Activated naive CD4-positive, alpha-beta T cell treated with anti-CD3 and anti-CD28 coated beads, Interleukin-2, amount 50 U/mL, for 24 hours (primary cell): ENCODE results near the gene LINC00305.

ENCODE experiments used
- H3K27ac Mint-ChIP-seq: one replicate; pipeline ENCODE4 v1.8.0; 2021; ENCODE audit warnings: mild to moderate bottlenecking, mixed read lengths
- H3K27me3 Mint-ChIP-seq: one replicate; pipeline ENCODE4 v1.8.0; 2021; ENCODE audit warnings: mixed read lengths
- H3K36me3 Mint-ChIP-seq: one replicate; pipeline ENCODE4 v1.8.0; 2021; ENCODE audit warnings: mixed read lengths
- H3K4me1 Mint-ChIP-seq: one replicate; pipeline ENCODE4 v1.8.0; 2021; ENCODE audit warnings: mixed read lengths
- H3K4me3 Mint-ChIP-seq: one replicate; pipeline ENCODE4 v1.8.0; 2021; ENCODE audit warnings: mild to moderate bottlenecking, mixed read lengths
- H3K9me3 Mint-ChIP-seq: one replicate; pipeline ENCODE4 v1.8.0; 2021; ENCODE audit warnings: mixed read lengths

The LINC00305 gene

DNA sequence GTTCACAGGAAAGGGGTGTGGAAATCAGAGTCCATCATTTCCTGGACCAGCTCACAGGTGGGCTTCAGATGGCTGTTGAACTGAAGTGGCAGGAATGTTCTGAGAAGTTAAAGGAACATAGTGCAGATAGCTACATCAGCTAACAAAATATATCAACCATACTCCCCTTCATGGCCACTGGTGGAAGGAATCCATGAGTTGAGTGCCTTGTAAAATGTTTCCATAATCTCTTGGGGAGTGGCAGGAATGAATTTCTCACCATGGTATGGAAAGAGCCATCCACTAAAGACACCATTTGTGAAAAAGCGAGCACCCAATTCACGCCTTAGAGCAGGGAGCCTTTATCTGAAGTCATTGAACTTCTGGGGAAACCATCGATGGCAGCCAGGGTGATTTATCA lies at the start of gene LINC00305:
Gene LINC00305, minus strand, starts transcription at position 101 of the 400 bp plus-strand sequence.
- H3K4me1 Mint-ChIP-seq: no peaks in the 10 kb centered on the region
- H3K9me3 Mint-ChIP-seq: no peaks in the 10 kb centered on the region
- no peak within 1 kb of the TSS for H3K27ac Mint-ChIP-seq
- H3K4me3 Mint-ChIP-seq: no peak within 1 kb of the TSS
- H3K27me3 Mint-ChIP-seq: no peaks in the 10 kb centered on the region
- H3K36me3 Mint-ChIP-seq: no peaks in the 10 kb centered on the region

DNA sequence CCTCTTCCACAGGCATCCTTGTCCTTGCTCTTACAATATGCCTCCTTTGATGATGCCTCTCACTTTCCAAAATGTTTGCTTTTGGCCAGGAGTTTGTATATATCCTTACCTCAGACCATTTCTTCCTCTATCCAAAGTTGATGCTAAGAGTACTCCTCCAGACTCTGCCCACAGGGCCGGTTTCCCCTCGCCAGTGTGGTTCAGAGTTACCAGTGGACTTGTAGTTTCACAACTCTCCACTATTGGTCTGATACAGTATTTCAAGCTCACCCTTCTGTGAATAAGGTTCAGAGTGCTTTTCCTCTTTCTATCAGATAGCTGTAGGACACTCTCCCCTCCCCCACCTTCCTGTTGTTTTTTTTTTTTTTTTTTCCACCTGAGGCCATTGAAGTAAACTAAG lies 42.2 kb upstream of the LINC00305 start:
- Mint-ChIP-seq H3K27ac (no peak overlapping the region), H3K4me1 (no peaks in the 10 kb centered on the region), H3K9me3 (peaks cover 6% of the 10 kb centered on the region), H3K4me3 (no peak overlapping the region), H3K27me3 (peaks cover 2% of the 10 kb centered on the region), H3K36me3 (no peaks in the 10 kb centered on the region)

DNA sequence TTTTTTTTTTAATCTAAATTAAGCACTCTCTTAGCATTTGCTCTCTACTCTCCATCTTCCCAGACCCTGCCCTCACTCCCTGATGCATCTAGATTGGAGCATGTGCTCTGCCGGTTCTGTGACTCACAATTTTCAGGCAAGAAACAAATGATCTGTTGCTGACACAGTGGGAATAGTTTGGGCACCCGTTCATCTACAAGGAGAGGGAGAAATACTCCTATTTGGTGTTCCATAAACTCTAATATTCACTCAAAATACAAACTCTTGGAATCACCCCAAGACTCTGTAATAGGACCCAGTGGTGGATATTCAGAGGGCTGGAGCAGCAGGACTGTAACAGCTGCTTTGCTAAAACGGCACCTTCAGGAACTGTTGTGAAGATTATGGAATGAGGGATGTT lies 37.1 kb upstream of the LINC00305 start:
- Mint-ChIP-seq H3K4me3 (no peak overlapping the region), H3K9me3 (peaks cover under 1% of the 10 kb centered on the region), H3K27ac (no peak overlapping the region), H3K36me3 (no peaks in the 10 kb centered on the region), H3K4me1 (no peaks in the 10 kb centered on the region), H3K27me3 (peaks cover 2% of the 10 kb centered on the region)

DNA sequence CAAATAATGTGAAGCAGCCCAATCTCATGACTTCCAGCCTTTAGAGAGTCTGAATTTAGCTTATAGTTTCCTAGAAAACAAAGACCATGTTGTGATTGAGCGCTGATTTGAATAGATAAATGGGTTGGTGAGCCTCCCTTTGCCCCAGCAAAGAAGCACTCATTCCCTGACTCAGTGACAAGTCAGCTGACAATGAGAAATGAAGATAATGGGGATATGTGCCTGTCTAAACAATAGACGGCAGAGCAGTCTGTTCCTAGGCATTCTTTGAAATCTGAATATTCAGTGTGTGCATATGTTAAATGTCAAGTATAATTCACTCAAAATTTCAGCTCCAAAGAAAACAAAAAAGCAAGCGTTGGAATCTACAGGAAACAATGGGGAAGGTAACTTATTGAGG lies 34.8 kb upstream of the LINC00305 start:
- Mint-ChIP-seq H3K36me3 (no peaks in the 10 kb centered on the region), H3K4me3 (no peak overlapping the region), H3K4me1 (no peaks in the 10 kb centered on the region), H3K27ac (no peak overlapping the region), H3K9me3 (no peaks in the 10 kb centered on the region), H3K27me3 (peaks cover under 1% of the 10 kb centered on the region)

DNA sequence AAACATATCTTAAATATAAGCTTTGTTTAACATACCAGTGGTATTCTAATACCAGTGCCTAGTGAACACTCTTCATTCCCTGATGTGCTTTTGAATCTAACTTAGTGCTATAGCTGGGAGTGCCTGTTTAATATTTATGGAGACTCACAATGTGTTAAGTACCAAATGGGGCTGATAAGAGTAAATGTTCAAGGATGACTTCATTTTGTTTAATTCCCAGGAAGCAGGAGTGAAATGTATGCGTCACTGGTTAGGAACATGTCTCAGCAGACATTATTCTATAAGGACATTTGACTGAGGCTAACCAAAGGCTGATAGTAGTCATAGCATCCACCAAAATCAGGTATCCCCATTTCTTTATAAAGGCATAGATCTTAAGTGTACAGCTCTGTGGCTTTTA lies 31.7 kb upstream of the LINC00305 start:
- Mint-ChIP-seq H3K27ac (no peak overlapping the region), H3K4me1 (no peaks in the 10 kb centered on the region), H3K27me3 (no peaks in the 10 kb centered on the region), H3K9me3 (no peaks in the 10 kb centered on the region), H3K4me3 (no peak overlapping the region), H3K36me3 (no peaks in the 10 kb centered on the region)

DNA sequence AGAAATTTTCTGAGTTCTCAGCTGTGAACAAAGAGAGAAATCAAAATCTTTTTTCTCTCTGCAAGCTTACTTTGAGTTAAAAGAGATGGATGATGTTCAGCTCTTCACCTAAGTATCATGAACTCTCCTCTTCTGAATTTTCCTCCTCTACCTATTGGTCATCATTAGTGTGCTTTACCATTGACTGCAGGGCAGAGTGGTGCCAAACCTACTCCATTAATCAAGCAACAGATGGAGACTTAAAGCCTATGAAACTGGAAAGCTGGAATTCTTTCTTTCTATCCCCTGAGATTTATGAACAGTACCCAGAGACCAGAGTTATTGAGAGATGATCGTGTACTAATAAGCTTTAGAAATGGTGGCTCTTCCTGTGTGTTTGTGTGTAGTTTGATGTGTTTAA lies 31.3 kb upstream of the LINC00305 start:
- no peaks in the 10 kb centered on the region for H3K4me1 Mint-ChIP-seq

DNA sequence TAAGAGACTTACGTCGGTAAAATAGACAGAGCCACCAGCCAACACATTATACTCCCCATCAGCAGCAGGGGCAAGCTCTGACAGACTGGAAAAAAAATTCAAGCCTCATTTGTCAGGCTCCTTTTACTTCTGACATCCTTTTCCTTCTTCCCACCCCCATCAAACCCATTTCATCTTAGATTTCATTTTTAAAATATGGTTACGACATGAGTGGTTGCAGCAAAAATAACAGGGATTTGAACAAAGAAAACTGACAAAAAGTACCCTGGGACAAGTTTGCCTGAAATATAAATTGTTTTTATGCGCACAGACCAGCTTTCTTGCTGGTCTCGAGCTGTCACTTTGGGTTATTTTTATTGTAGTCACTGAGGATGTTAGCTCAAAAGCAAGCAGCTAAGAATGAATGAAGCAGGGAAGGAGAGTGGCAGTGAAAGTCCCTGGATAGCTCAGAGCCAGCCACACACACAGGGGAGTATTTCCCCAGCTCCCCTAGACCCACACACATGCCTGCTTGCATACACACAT lies 30.7 kb upstream of the LINC00305 start:
- H3K27ac Mint-ChIP-seq: no peak overlapping the region
- H3K36me3 Mint-ChIP-seq: no peaks in the 10 kb centered on the region
- peaks cover 6% of the 10 kb centered on the region for H3K9me3 Mint-ChIP-seq
- H3K4me3 Mint-ChIP-seq: no peak overlapping the region
- H3K4me1 Mint-ChIP-seq: no peaks in the 10 kb centered on the region
- H3K27me3 Mint-ChIP-seq: no peaks in the 10 kb centered on the region

More for the DNA sequence above, 31.3 kb upstream of the LINC00305 start:
- no peaks in the 10 kb centered on the region for H3K36me3 Mint-ChIP-seq
- no peak overlapping the region for H3K27ac Mint-ChIP-seq
- H3K9me3 Mint-ChIP-seq: peaks cover under 1% of the 10 kb centered on the region
- H3K27me3 Mint-ChIP-seq: no peaks in the 10 kb centered on the region
- no peak overlapping the region for H3K4me3 Mint-ChIP-seq

DNA sequence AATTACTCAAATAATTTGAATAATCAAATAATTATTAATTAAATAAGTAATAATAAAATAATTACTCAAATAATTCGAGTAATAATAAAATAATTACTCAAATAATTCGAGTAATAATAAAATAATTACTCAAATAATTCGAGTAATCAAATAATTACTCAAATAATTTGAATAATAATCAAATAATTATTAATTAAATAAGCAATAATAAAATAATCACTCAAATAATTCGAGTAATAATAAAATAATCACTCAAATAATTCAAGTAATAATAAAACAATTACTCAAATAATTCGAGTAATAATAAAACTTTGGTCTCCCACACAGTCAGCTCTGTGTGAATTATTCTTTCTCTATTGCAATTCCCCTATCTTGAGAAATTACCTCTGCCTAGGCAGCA lies 30.0 kb upstream of the LINC00305 start:
- H3K4me3 Mint-ChIP-seq: no peak overlapping the region
- no peak overlapping the region for H3K27ac Mint-ChIP-seq
- H3K4me1 Mint-ChIP-seq: no peaks in the 10 kb centered on the region
- H3K9me3 Mint-ChIP-seq: peaks cover 6% of the 10 kb centered on the region
- no peaks in the 10 kb centered on the region for H3K36me3 Mint-ChIP-seq
- no peaks in the 10 kb centered on the region for H3K27me3 Mint-ChIP-seq

DNA sequence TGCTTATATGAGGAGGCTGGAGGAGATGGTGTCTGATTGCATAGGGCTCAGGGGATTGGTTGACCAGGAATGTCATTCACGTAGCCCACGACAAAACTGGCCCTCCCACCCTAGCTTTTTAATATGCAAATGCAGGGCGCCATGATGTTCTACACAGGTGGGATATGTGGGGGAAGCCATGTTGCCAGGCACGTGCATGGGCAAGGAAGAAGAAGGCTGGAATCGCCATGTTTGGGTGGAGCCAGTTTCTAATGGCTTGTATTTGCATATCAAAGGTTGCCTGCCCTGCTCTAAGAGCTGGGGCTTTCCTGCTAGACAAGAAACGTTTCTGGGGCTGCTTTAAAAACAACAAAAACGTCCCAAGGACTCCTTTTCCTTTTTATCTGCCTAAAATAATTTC lies 26.5 kb upstream of the LINC00305 start:
- Mint-ChIP-seq H3K27me3 (no peaks in the 10 kb centered on the region), H3K9me3 (peaks cover 6% of the 10 kb centered on the region), H3K36me3 (no peaks in the 10 kb centered on the region), H3K27ac (no peak overlapping the region), H3K4me3 (no peak overlapping the region), H3K4me1 (no peaks in the 10 kb centered on the region)

DNA sequence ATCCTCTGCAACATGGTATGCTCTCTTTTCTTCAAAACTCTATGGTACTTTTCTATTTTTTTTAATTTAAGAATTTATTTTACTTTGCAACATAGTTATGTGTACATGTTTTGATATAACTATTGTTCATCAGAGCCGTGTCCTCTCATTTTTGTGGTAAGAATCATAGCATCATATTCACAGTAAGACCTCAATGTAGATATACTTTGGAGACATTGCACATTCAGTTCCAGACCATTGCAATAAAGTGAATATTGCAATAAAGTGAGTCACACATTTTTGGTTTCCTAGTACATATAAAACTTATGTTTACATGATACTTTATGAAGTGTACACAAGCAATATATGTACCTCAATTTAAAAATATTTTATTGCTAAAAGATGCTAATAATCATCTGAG lies 22.7 kb upstream of the LINC00305 start:
- no peaks in the 10 kb centered on the region for H3K27me3 Mint-ChIP-seq
- peaks cover 6% of the 10 kb centered on the region for H3K9me3 Mint-ChIP-seq
- no peaks in the 10 kb centered on the region for H3K4me1 Mint-ChIP-seq
- H3K27ac Mint-ChIP-seq: no peak overlapping the region
- no peaks in the 10 kb centered on the region for H3K36me3 Mint-ChIP-seq
- H3K4me3 Mint-ChIP-seq: no peak overlapping the region

DNA sequence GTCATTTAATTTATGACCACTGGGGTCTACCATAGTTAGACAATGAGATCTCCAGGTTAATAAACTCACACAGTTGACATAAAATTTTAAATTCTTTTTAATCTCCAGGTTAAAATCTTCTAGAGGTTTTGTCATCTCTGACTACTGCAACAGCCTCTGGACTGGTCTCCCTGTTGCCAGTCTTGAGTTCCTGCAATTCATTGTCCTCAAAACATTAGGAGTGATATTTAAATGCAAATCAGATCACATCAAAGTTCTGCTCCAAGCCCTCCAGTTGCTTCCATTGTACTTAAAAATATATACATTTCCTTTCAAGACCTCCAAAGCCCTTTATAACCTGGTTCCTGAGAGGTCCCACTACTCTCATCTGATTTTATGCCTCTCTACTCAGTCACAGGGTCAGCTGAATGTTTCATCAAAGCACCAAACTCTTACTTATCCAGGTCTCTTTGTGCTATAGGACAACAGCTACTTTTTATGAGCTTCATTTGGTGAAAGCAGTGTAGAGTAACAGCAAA lies 18.6 kb upstream of the LINC00305 start:
- Mint-ChIP-seq H3K4me3 (no peak overlapping the region), H3K4me1 (no peaks in the 10 kb centered on the region), H3K36me3 (no peaks in the 10 kb centered on the region), H3K27ac (no peak overlapping the region), H3K9me3 (no peaks in the 10 kb centered on the region), H3K27me3 (no peaks in the 10 kb centered on the region)

DNA sequence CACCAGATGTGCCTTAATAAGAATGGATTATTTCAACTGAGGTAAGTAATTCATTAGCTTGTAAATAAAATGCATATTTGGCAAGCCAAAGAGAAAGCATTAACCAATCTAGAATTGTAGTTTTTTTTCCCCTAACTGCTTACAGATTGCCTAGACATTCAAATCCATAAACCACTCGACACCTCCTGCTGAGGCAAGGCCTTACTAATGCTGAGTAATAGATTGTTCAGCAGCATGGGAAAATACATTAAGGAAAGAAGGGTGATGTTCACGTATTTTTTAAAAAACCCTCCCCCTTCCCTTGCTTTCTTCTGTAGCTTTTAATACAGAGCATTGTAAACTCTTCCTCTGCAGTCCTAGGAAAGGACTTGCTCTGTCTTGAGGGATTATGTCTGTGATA lies 17.0 kb upstream of the LINC00305 start:
- H3K27me3 Mint-ChIP-seq: no peaks in the 10 kb centered on the region
- no peak overlapping the region for H3K27ac Mint-ChIP-seq
- H3K36me3 Mint-ChIP-seq: no peaks in the 10 kb centered on the region
- H3K9me3 Mint-ChIP-seq: no peaks in the 10 kb centered on the region
- H3K4me1 Mint-ChIP-seq: no peaks in the 10 kb centered on the region
- H3K4me3 Mint-ChIP-seq: no peak overlapping the region

DNA sequence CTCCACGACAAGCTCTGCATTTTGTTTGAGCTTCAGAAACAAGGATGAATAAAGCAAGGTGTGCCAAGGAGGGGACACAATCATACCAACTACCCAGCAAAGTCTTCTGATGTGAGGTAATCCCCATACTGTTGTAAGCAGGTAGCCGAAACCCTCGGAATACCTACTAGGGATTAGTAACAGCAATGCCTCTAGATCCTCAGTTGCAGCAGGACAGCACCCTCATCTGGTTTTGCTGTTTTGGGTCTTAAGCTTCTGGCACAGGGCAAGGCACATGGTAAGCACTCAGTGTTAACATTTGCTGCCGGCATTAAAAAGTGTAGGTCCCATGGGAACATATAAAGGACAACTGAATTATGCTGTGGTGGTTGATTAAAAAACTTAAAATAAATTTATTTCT lies 16.0 kb upstream of the LINC00305 start:
- Mint-ChIP-seq H3K9me3 (no peaks in the 10 kb centered on the region), H3K27me3 (no peaks in the 10 kb centered on the region), H3K27ac (no peak overlapping the region), H3K4me1 (no peaks in the 10 kb centered on the region), H3K4me3 (no peak overlapping the region), H3K36me3 (no peaks in the 10 kb centered on the region)

DNA sequence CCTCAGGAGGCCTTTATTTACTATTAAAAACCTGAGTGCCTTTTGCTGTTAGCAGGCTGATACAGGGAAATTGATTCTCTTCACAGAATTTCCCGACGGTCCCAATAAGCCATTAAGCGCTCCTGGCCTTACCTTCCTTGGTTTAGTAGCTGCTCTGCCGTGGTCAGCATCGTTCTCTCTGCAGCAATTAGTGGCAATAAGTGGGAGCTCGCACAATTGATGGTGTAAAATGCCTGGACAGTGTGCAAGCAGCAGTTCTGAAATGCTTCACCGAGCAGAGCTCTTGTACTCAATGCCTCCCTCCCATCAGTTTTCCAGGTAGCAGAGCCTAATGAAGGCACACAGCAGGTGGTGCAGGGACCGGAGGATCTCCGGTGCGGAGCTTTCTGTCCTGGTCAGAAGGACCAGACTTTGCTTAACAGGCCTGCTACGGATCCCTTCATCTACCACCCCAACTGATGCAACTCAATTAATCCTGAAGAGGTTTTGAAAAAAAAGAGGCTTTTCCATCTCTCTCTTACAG lies 1.1 kb upstream of the LINC00305 start:
- Mint-ChIP-seq H3K4me3 (no peak overlapping the region), H3K4me1 (no peaks in the 10 kb centered on the region), H3K27me3 (no peaks in the 10 kb centered on the region), H3K36me3 (no peaks in the 10 kb centered on the region), H3K9me3 (no peaks in the 10 kb centered on the region), H3K27ac (no peak overlapping the region)

DNA sequence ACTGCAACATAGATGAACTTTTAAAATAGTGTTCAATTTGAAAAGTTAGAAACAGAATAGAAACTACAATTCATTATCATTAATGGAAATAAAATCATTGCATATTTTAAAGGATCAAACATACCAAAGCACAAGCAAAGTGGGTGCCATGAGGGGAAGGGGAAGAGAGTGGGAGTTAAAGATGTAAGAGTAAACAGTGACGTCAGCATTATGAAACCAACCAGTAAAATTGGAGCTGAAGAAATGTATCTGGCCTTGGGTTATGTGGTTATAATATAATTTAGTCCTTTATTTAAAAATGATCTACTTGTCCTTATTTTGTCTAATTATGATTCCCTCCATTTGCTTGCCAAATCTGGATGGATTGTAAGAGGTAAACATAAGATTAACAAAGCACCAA lies 6.0 kb downstream of the LINC00305 start:
- Mint-ChIP-seq H3K27ac (no peak overlapping the region), H3K4me1 (no peaks in the 10 kb centered on the region), H3K9me3 (peaks cover 4% of the 10 kb centered on the region), H3K36me3 (no peaks in the 10 kb centered on the region), H3K4me3 (no peak overlapping the region), H3K27me3 (no peaks in the 10 kb centered on the region)

DNA sequence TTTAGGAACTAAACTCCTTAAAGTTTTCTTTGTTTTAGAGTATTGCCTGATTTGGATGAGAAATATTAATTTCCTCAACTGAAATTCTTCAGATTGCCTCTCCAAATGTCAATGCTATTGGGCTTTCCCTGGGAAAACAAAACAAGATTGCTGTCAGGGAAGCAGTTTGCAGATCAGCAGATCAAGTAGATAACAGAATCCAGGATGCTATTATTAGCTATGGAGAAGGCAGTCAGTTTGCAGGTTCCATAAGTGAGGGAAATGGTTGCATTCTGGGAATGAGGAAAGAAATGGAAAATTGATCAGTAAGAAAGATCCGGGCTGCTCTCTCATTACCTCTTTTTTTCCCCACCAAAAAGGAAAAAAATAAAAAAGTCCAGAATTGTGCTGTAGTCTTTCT lies 11.0 kb downstream of the LINC00305 start:
- H3K36me3 Mint-ChIP-seq: no peaks in the 10 kb centered on the region
- H3K27me3 Mint-ChIP-seq: no peaks in the 10 kb centered on the region
- no peak overlapping the region for H3K27ac Mint-ChIP-seq
- H3K4me3 Mint-ChIP-seq: no peak overlapping the region
- H3K4me1 Mint-ChIP-seq: no peaks in the 10 kb centered on the region
- peaks cover 4% of the 10 kb centered on the region for H3K9me3 Mint-ChIP-seq
